ENCODE measurements around the gene EVL. TPM values are rescaled to one million over a fixed set of nuclear protein-coding genes. Genes with fewer than 3 reads are reported as not detected.

The EVL gene
- total RNA-seq, 1 donor from 2014 or later = 157 TPM

DNA sequence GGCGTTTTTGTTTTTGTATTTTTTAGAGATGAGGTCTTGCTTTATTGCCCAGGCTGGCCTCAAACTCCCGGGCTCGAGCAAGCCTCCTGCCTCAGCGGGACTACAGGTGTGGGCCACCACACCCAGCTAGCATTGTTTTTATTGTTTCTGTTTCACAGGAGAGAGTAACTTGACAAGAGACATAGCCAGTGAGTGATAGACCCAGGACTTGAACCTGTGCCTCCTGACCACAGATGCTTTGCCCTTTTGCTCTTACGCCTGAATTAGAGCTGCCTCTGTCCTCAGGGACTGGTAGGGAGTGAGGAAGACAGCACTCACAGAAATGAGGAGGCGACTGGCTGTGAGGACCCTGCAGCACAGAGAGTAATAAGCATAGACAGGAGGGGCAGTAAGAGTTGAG lies 2.3 kb downstream of the EVL start:
- TF ChIP-seq CTCF (IDR thresholded peaks at IDR 0.05) = no peak
- Mint-ChIP-seq H3K9me3 (ENCODE audit: unreplicated experiment) (no peaks in the 10 kb centered on the region), H3K4me3 (ENCODE audit: unreplicated experiment) (no peak overlapping the region), H3K4me1 (ENCODE audit: unreplicated experiment) (peaks cover 38% of the 10 kb centered on the region), H3K36me3 (ENCODE audit: unreplicated experiment) (no peaks in the 10 kb centered on the region), H3K27ac (ENCODE audit: unreplicated experiment) (no peak overlapping the region), H3K27me3 (ENCODE audit: unreplicated experiment) (no peaks in the 10 kb centered on the region)
- DNase-seq (ENCODE audit: extremely low spot score, unreplicated experiment) = peak; percentile 40

DNA sequence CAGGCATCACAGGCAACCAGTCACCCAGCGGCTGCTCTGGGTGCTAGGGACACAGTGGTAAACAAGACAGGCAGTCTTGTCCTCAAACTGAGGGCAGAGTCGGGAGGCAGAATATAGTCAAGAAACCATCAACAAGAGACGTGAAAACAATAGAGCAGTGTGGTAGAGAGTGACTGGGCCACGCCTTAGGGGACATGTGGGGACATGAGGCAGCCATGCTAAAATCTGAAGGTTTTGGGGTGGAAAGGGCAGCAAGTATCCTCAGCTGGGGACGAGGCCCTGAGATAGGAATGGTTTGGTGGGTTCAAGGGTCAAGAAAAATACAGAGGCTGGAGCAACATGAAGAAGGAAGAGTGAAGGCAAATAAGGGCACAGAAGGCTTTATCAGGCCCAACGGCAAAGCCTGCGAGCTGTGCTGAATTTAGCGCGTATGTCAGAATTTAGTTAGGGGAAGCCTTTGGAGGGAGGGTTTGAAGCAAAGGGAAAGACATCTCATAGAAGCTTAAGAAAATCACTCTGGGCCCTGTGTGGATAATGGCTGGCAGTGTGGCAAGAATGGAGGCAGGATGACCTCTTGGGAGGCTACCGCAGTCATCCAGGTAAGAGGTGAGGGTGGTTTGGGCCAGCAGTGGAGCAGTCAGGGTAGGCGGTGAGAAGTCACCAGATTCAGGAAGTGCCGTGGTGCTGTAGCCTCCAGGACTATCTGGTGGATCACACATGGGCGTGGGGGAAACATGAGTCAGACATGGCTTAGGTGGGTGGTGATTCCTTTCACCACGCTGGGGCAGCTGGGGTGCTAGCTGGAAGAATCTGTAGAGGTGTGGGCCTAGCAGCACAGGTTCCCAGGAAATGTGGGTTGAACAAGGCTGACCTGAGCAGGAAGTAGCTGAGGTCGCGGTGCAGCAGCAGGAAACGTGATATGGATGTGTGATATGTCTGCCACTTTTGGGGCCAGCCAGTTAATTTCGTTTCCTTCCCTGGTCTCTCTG lies 3.0 kb downstream of the EVL start:
- Mint-ChIP-seq H3K9me3 (ENCODE audit: unreplicated experiment) (no peaks in the 10 kb centered on the region), H3K27ac (ENCODE audit: unreplicated experiment) (peak overlapping the region; percentile 43), H3K4me3 (ENCODE audit: unreplicated experiment) (no peak overlapping the region), H3K36me3 (ENCODE audit: unreplicated experiment) (no peaks in the 10 kb centered on the region), H3K27me3 (ENCODE audit: unreplicated experiment) (no peaks in the 10 kb centered on the region), H3K4me1 (ENCODE audit: unreplicated experiment) (peaks cover 42% of the 10 kb centered on the region)
- peak; percentile 49 for DNase-seq (ENCODE audit: extremely low spot score, unreplicated experiment)
- TF ChIP-seq CTCF (IDR thresholded peaks at IDR 0.05) = no peak

DNA sequence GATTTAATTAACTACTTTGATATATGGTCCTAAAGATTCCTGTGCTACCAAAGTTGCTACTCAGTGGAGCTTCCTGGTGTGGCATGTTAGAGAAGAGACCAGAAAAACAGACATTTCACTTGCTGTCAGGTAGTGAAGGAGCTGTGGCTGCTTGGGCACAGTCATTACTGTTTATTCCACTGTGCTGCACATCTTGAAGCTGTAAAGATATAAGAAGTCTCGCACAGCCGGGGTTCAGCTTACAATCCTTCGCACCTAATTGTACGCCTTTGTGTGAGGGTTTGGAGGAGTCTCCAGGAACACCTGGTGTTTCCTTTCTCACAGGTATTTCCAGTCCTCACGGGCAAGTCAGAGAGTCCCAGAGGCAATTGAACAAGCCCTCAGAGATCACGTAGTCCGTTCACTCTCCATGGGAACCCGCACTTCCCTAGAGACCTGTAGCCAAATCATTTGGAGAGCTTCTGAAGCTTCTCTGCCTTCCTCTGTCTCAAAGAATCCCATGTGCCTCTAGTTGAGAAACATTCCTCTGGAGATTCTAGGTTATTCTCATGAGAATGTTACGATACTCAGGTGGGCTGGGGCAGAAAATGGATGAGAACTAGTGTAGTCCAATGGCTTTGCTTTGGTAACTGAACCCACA lies 4.1 kb downstream of the EVL start:
- H3K4me1 Mint-ChIP-seq (ENCODE audit: unreplicated experiment) = peaks cover 41% of the 10 kb centered on the region
- TF ChIP-seq CTCF (IDR thresholded peaks at IDR 0.05) = no peak
- no peaks in the 10 kb centered on the region for H3K36me3 Mint-ChIP-seq (ENCODE audit: unreplicated experiment)
- no peaks in the 10 kb centered on the region for H3K9me3 Mint-ChIP-seq (ENCODE audit: unreplicated experiment)
- no peak overlapping the region for H3K27ac Mint-ChIP-seq (ENCODE audit: unreplicated experiment)
- H3K27me3 Mint-ChIP-seq (ENCODE audit: unreplicated experiment) = no peaks in the 10 kb centered on the region
- DNase-seq (ENCODE audit: extremely low spot score, unreplicated experiment) = no peak
- H3K4me3 Mint-ChIP-seq (ENCODE audit: unreplicated experiment) = no peak overlapping the region

DNA sequence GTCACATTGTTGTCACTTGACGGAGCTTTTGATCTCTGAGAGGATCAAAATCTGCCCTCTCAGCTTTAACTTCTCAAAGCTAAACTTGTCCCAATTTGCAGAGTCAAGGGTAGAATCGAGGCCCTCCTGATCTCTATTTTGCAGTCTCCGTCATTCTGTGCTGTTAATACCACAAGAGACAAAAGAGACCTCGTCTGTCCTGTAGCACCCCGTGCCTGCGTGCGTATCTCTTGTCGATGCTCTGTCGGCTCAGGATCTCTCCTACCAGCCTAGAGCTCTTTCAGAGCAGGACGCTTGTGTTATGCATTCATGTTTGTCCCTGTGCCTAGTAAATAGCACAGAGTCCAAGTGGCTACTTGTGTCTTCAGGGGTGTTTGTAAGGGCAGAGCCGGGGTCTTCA lies 5.1 kb downstream of the EVL start:
- DNase-seq (ENCODE audit: extremely low spot score, unreplicated experiment) = peak; percentile 42
- no peak for TF ChIP-seq CTCF (IDR thresholded peaks at IDR 0.05)
- H3K4me1 Mint-ChIP-seq (ENCODE audit: unreplicated experiment) = peaks cover 45% of the 10 kb centered on the region
- no peaks in the 10 kb centered on the region for H3K27me3 Mint-ChIP-seq (ENCODE audit: unreplicated experiment)
- H3K4me3 Mint-ChIP-seq (ENCODE audit: unreplicated experiment) = no peak overlapping the region
- no peaks in the 10 kb centered on the region for H3K36me3 Mint-ChIP-seq (ENCODE audit: unreplicated experiment)
- H3K9me3 Mint-ChIP-seq (ENCODE audit: unreplicated experiment) = no peaks in the 10 kb centered on the region
- H3K27ac Mint-ChIP-seq (ENCODE audit: unreplicated experiment) = no peak overlapping the region

GRCh38 chr14:100071545-100071944 lies 6.3 kb downstream of the EVL start:
- peak; percentile 30 for DNase-seq (ENCODE audit: extremely low spot score, unreplicated experiment)
- Mint-ChIP-seq H3K4me3 (ENCODE audit: unreplicated experiment) (no peak overlapping the region), H3K4me1 (ENCODE audit: unreplicated experiment) (peaks cover 58% of the 10 kb centered on the region), H3K36me3 (ENCODE audit: unreplicated experiment) (no peaks in the 10 kb centered on the region), H3K27ac (ENCODE audit: unreplicated experiment) (no peak overlapping the region), H3K9me3 (ENCODE audit: unreplicated experiment) (no peaks in the 10 kb centered on the region), H3K27me3 (ENCODE audit: unreplicated experiment) (no peaks in the 10 kb centered on the region)
- TF ChIP-seq CTCF (IDR thresholded peaks at IDR 0.05) = no peak

All from osteocyte (in vitro differentiated cells).